ENCODE measurements around the gene CCL19. TPM values are rescaled to one million over a fixed set of nuclear protein-coding genes. Genes with fewer than 3 reads are reported as not detected.

CCL19 gene
- total RNA-seq, 1 donor from 2014 or later, result not detected

DNA sequence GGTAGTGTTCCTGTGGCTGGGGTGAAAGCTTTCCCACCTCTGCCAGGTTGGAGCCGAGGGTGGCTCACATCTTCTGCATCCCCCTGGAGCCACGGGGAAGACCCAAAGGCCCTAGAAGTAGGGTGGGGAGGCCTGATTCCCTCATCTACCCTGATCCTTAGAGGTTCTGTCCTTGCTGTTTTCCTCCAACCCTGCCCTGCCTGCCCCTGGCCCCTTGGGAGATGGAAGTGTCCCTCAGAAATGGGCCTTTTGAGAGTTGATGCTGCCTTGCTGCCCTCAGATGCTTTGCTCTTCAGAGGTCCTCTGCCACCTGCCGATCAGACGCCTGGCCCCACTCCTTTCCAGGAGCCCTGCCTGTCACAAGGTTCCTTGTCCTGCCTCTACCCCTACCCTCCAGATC, 6.3 kb downstream of the CCL19 start:
- Mint-ChIP-seq H3K4me3 (no peak overlapping the region), H3K9me3 (no peaks in the 10 kb centered on the region)
- H3K9me3 ChIP-seq (ENCODE audit: low read depth), result no peaks in the 10 kb centered on the region

GRCh38 chr9:34684145-34684544, 6.9 kb downstream of the CCL19 start:
- Histone ChIP-seq H2AFZ (replicated peaks) (no peak overlapping the region), H3K9ac (no peak overlapping the region), H3K9me3 (ENCODE audit: low read depth) (no peaks in the 10 kb centered on the region), H4K20me1 (ENCODE audit: low read depth) (no peaks in the 10 kb centered on the region), H3K79me2 (ENCODE audit: low read depth) (no peaks in the 10 kb centered on the region), H3F3A (ENCODE audit: low read depth) (no peaks in the 10 kb centered on the region), H3K4me2 (no peak overlapping the region), H3K27me3 (no peaks in the 10 kb centered on the region), H3K4me1 (no peaks in the 10 kb centered on the region), H3K4me3 (no peak overlapping the region), H3K27ac (no peak overlapping the region), H3K36me3 (no peaks in the 10 kb centered on the region)
- TF ChIP-seq EZH2phosphoT487 (IDR thresholded peaks at IDR 0.05) (no peak), EZH2 (IDR thresholded peaks at IDR 0.05) (no peak)
- TF ChIP-seq, protein P1, sequence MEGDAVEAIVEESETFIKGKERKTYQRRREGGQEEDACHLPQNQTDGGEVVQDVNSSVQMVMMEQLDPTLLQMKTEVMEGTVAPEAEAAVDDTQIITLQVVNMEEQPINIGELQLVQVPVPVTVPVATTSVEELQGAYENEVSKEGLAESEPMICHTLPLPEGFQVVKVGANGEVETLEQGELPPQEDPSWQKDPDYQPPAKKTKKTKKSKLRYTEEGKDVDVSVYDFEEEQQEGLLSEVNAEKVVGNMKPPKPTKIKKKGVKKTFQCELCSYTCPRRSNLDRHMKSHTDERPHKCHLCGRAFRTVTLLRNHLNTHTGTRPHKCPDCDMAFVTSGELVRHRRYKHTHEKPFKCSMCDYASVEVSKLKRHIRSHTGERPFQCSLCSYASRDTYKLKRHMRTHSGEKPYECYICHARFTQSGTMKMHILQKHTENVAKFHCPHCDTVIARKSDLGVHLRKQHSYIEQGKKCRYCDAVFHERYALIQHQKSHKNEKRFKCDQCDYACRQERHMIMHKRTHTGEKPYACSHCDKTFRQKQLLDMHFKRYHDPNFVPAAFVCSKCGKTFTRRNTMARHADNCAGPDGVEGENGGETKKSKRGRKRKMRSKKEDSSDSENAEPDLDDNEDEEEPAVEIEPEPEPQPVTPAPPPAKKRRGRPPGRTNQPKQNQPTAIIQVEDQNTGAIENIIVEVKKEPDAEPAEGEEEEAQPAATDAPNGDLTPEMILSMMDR (IDR thresholded peaks at IDR 0.05), result no peak
- Mint-ChIP-seq H3K27me3 (ENCODE audit: insufficient read depth, low read depth) (peaks cover 5% of the 10 kb centered on the region), H3K36me3 (peaks cover 8% of the 10 kb centered on the region), H3K4me1 (peaks cover 18% of the 10 kb centered on the region), H3K27ac (no peak overlapping the region), H3K4me3 (no peak overlapping the region), H3K9me3 (no peaks in the 10 kb centered on the region)
- no peak for DNase-seq (ENCODE audit: low spot score)

More for the DNA sequence above, 6.3 kb downstream of the CCL19 start:
- no peak overlapping the region for H2AFZ ChIP-seq (replicated peaks)
- H3K4me1 ChIP-seq, result no peaks in the 10 kb centered on the region
- H3K4me3 ChIP-seq, result no peak overlapping the region
- peaks cover 18% of the 10 kb centered on the region for H3K4me1 Mint-ChIP-seq
- peaks cover 10% of the 10 kb centered on the region for H3K27me3 Mint-ChIP-seq (ENCODE audit: insufficient read depth, low read depth)
- H3K27ac ChIP-seq, result no peak overlapping the region
- H3K36me3 ChIP-seq, result no peaks in the 10 kb centered on the region
- TF ChIP-seq EZH2 (IDR thresholded peaks at IDR 0.05), result no peak
- TF ChIP-seq, protein P1 (IDR thresholded peaks at IDR 0.05), result no peak
- TF ChIP-seq EZH2phosphoT487 (IDR thresholded peaks at IDR 0.05), result no peak
- H3K27me3 ChIP-seq, result no peaks in the 10 kb centered on the region
- H3F3A ChIP-seq (ENCODE audit: low read depth), result no peaks in the 10 kb centered on the region
- no peak overlapping the region for H3K27ac Mint-ChIP-seq
- no peaks in the 10 kb centered on the region for H4K20me1 ChIP-seq (ENCODE audit: low read depth)
- H3K9ac ChIP-seq, result no peak overlapping the region
- no peaks in the 10 kb centered on the region for H3K79me2 ChIP-seq (ENCODE audit: low read depth)
- peaks cover 8% of the 10 kb centered on the region for H3K36me3 Mint-ChIP-seq
- no peak overlapping the region for H3K4me2 ChIP-seq
- DNase-seq (ENCODE audit: low spot score), result no peak

GRCh38 chr9:34675869-34676268, 15.2 kb downstream of the CCL19 start:
- no peaks in the 10 kb centered on the region for H3K27me3 ChIP-seq
- H3K9ac ChIP-seq, result no peak overlapping the region
- DNase-seq (ENCODE audit: low spot score), result no peak
- no peak overlapping the region for H2AFZ ChIP-seq (replicated peaks)
- no peak overlapping the region for H3K4me3 Mint-ChIP-seq
- no peaks in the 10 kb centered on the region for H3K36me3 ChIP-seq
- peaks cover 6% of the 10 kb centered on the region for H3K27me3 Mint-ChIP-seq (ENCODE audit: insufficient read depth, low read depth)
- no peaks in the 10 kb centered on the region for H3K79me2 ChIP-seq (ENCODE audit: low read depth)
- H3K27ac Mint-ChIP-seq, result no peak overlapping the region
- H3K27ac ChIP-seq, result no peak overlapping the region
- H3F3A ChIP-seq (ENCODE audit: low read depth), result no peaks in the 10 kb centered on the region
- TF ChIP-seq EZH2phosphoT487 (IDR thresholded peaks at IDR 0.05) (no peak), EZH2 (IDR thresholded peaks at IDR 0.05) (no peak)
- TF ChIP-seq, protein P1 (IDR thresholded peaks at IDR 0.05), result no peak
- no peaks in the 10 kb centered on the region for H3K9me3 ChIP-seq (ENCODE audit: low read depth)
- H3K4me1 ChIP-seq, result no peaks in the 10 kb centered on the region
- peaks cover 4% of the 10 kb centered on the region for H3K36me3 Mint-ChIP-seq
- H3K4me3 ChIP-seq, result no peak overlapping the region
- no peak overlapping the region for H3K4me2 ChIP-seq
- H3K9me3 Mint-ChIP-seq, result no peaks in the 10 kb centered on the region
- H3K4me1 Mint-ChIP-seq, result peaks cover 6% of the 10 kb centered on the region
- no peaks in the 10 kb centered on the region for H4K20me1 ChIP-seq (ENCODE audit: low read depth)
